GM12801 (cell line): ENCODE results near the gene TPI1.

Experiments
- CTCF ChIP-seq: IDR thresholded peaks from one replicate; pipeline ENCODE4 v1.5.1; 2011; ENCODE audit warnings: control low read depth; ENCODE audit not compliant: insufficient read length; ENCODE audit errors: extremely low read depth

The TPI1 gene

GRCh38 chr12:6917491-6918231 is 50.3 kb downstream of the TPI1 start:
- no peak for TF ChIP-seq CTCF

GRCh38 chr12:6919588-6919987 is 52.3 kb downstream of the TPI1 start:
- TF ChIP-seq CTCF = no peak
